HepG2 (cell line): Measurements from ENCODE around the gene RAB17. TPM values are rescaled to one million over a fixed set of nuclear protein-coding genes. Genes with fewer than 3 reads are reported as not detected.

Source experiments
- ATF1 ChIP-seq: IDR thresholded peaks from 2 replicates; pipeline ENCODE4 v1.6.1; 2016; ENCODE audit warnings: mild to moderate bottlenecking, control low read depth
- GZF1 ChIP-seq: sonication (generic); formaldehyde crosslinking; IDR thresholded peaks from 2 replicates; pipeline ENCODE4 v1.5.1; 2020; ENCODE audit warnings: mild to moderate bottlenecking, missing genetic modification reagents
- JUND ChIP-seq: sonication (generic); formaldehyde crosslinking; IDR thresholded peaks from 2 replicates; pipeline ENCODE4 v1.8.0; 2022; ENCODE audit warnings: mild to moderate bottlenecking, missing genetic modification reagents
- MZF1 ChIP-seq: sonication (generic); formaldehyde crosslinking; IDR thresholded peaks from 2 replicates; pipeline ENCODE4 v1.8.1; 2023; ENCODE audit warnings: mild to moderate bottlenecking, missing genetic modification reagents, borderline replicate concordance
- POLR2AphosphoS5 ChIP-seq: IDR thresholded peaks from 2 replicates; pipeline ENCODE4 v1.6.1; 2012; ENCODE audit warnings: low read depth, low read length
- SOX6 ChIP-seq, 2 experiments: fragments of 450-650 bp in 1 of 2; sonication (generic) in 1 of 2; formaldehyde crosslinking in 1 of 2; IDR thresholded peaks; 2 replicates each; pipeline versions ENCODE4 v1.4.0 to v1.6.1; 2017 to 2020; ENCODE audit warnings: antibody characterized with exemption in 1 of 2, mild to moderate bottlenecking in 1 of 2, missing genetic modification reagents in 1 of 2
- TBX2 ChIP-seq: sonication (generic); formaldehyde crosslinking; IDR thresholded peaks from 2 replicates; pipeline ENCODE4 v1.5.0; 2020; ENCODE audit warnings: missing genetic modification reagents, mild to moderate bottlenecking, borderline replicate concordance
- TFE3 ChIP-seq: IDR thresholded peaks from 2 replicates; pipeline ENCODE4 v1.6.1; 2016
- ZFP36L1 ChIP-seq: sonication (generic); formaldehyde crosslinking; IDR thresholded peaks from 2 replicates; pipeline ENCODE4 v1.8.0; 2022; ENCODE audit warnings: mild to moderate bottlenecking, missing genetic modification reagents, moderate library complexity
- ZNF501 ChIP-seq: sonication (generic); formaldehyde crosslinking; IDR thresholded peaks from 2 replicates; pipeline ENCODE4 v1.5.1; 2020; ENCODE audit warnings: mild to moderate bottlenecking, moderate library complexity, missing genetic modification reagents
- ZNF512B ChIP-seq: sonication (generic); formaldehyde crosslinking; IDR thresholded peaks from 2 replicates; pipeline ENCODE4 v1.5.1; 2020; ENCODE audit warnings: missing genetic modification reagents, mild to moderate bottlenecking, borderline replicate concordance
- ZNF597 ChIP-seq: sonication (generic); formaldehyde crosslinking; IDR thresholded peaks from 2 replicates; pipeline ENCODE4 v1.5.0; 2020; ENCODE audit warnings: missing genetic modification reagents
- ZNF646 ChIP-seq: sonication (generic); formaldehyde crosslinking; IDR thresholded peaks from 2 replicates; pipeline ENCODE4 v1.9.0; 2021; ENCODE audit warnings: mild to moderate bottlenecking, missing genetic modification reagents
- ZNF780A ChIP-seq: sonication (generic); formaldehyde crosslinking; IDR thresholded peaks from 2 replicates; pipeline ENCODE4 v1.8.0; 2022; ENCODE audit warnings: mild to moderate bottlenecking, missing genetic modification reagents, moderate library complexity
- ZNF788 ChIP-seq: sonication (generic); formaldehyde crosslinking; IDR thresholded peaks from 2 replicates; pipeline ENCODE4 v1.5.0; 2020; ENCODE audit warnings: mild to moderate bottlenecking, missing genetic modification reagents, borderline replicate concordance
- polyA plus RNA-seq, 8 experiments: library from polyadenylated mRNA; depleted of rRNA in 3 of 8; stranded (reverse) in 7 of 8; unstranded in 1 of 8; fragments of >200 nt; fragmentation: Illumina TruSeq in 4 of 8; extraction: Trizol in 4 of 8; gene quantifications; 2 replicates each; pipeline versions ENCODE4 v1.2.1 to v1.2.3, GENCODE V29; 2011 to 2016; ENCODE audit warnings: low read depth in 4 of 8, missing spikeins in 1 of 8, mixed read lengths in 1 of 8; ENCODE audit not compliant: insufficient read depth in 1 of 8
- total RNA-seq, 5 experiments: library from RNA; depleted of rRNA; stranded (reverse); fragments of >200 nt; fragmentation: Illumina TruSeq; extraction: Trizol; gene quantifications; 2 replicates each; pipeline ENCODE4 v1.2.3, GENCODE V29; 2016; ENCODE audit warnings: low read depth in 1 of 5

Gene RAB17
- total and polyA plus RNA-seq, 2 of the 13 experiments (the other 11 are each of a cell fraction or from before 2014, with no cell fraction given), result 68.0 to 124 TPM

GRCh38 chr2:237596520-237597195, 6.1 kb upstream of the RAB17 start (continued):
- TF ChIP-seq ZNF646 (CRISPR knock-in tag), result no peak
- TF ChIP-seq TFE3 (CRISPR knock-in tag), result no peak
- no peak for TF ChIP-seq ZNF788
- no peak for TF ChIP-seq SOX6 (IDR thresholded peaks at IDR 0.05)
- no peak for TF ChIP-seq SOX6 (CRISPR knock-in tag; IDR thresholded peaks at IDR 0.05)
- TF ChIP-seq TBX2 (CRISPR knock-in tag), result 0 out of 2 replicates have a peak, but pooled peaks have one; percentile 36
- no peak for TF ChIP-seq ZFP36L1 (CRISPR knock-in tag)
- no peak for TF ChIP-seq ZNF512B (CRISPR knock-in tag)
- TF ChIP-seq ZNF597, result no peak
- TF ChIP-seq POLR2AphosphoS5, result no peak
- no peak for TF ChIP-seq ZNF780A (CRISPR knock-in tag)
- no peak for TF ChIP-seq GZF1 (CRISPR knock-in tag)
- no peak for TF ChIP-seq ZNF501 (CRISPR knock-in tag)
- no peak for TF ChIP-seq MZF1 (CRISPR knock-in tag)
- TF ChIP-seq ATF1, result no peak
- TF ChIP-seq JUND (CRISPR knock-in tag), result no peak
